ENCODE data around the gene MT1X. TPM values are rescaled to one million over a fixed set of nuclear protein-coding genes. Genes with fewer than 3 reads are reported as not detected.

MT1X gene
- total and polyA plus RNA-seq, 8 donors, result 14.5 to 126 (median 16.7) TPM

- peak overlapping the region in 1 of 2 donors; percentile 6 for H3K4me3 ChIP-seq
- intact Hi-C loops (cut with DNase I), result no loop called here
- H3K4me1 ChIP-seq, result peaks cover 0 to 31% of the 10 kb centered on the region in 2 donors
- no peak overlapping the region for H3K27ac ChIP-seq
- H3K9me3 ChIP-seq, result no peaks in the 10 kb centered on the region
- no peak for ATAC-seq
- peaks cover 35 to 93% of the 10 kb centered on the region in 2 donors for H3K27me3 ChIP-seq
- no peaks in the 10 kb centered on the region for H3K36me3 ChIP-seq
- TF ChIP-seq CTCF (IDR thresholded peaks at IDR 0.05), result no peak
- DNase-seq, result peak in 1 of 4 donors; percentile 49
These were observed 47.4 kb upstream of the MT1X start for GRCh38 chr16:56634715-56635440.

GRCh38 chr16:56635441-56635967 is 46.8 kb upstream of the MT1X start:
- TF ChIP-seq CTCF (IDR thresholded peaks at IDR 0.05), result no peak
- Histone ChIP-seq H3K9me3 (no peaks in the 10 kb centered on the region), H3K36me3 (no peaks in the 10 kb centered on the region), H3K4me3 (peak overlapping the region in 1 of 2 donors; percentile 6), H3K4me1 (peaks cover 0 to 31% of the 10 kb centered on the region in 2 donors), H3K27me3 (peaks cover 35 to 100% of the 10 kb centered on the region in 2 donors), H3K27ac (no peak overlapping the region)
- intact Hi-C loops (cut with DNase I), result no loop called here
- peak in 1 of 4 donors; percentile 65 for DNase-seq
- ATAC-seq, result no peak

- no peaks in the 10 kb centered on the region for H3K9me3 ChIP-seq
- H3K27me3 ChIP-seq, result peaks cover 35 to 98% of the 10 kb centered on the region in 2 donors
- DNase-seq, result no peak
- H3K36me3 ChIP-seq, result no peaks in the 10 kb centered on the region
- H3K27ac ChIP-seq, result no peak overlapping the region
- H3K4me3 ChIP-seq, result no peak overlapping the region
- no peak for ATAC-seq
- no peak for TF ChIP-seq CTCF (IDR thresholded peaks at IDR 0.05)
- H3K4me1 ChIP-seq, result peaks cover 0 to 31% of the 10 kb centered on the region in 2 donors
- intact Hi-C loops (cut with DNase I), result no loop called here
These were observed 45.5 kb upstream of the MT1X start for GRCh38 chr16:56636616-56637413.

- Histone ChIP-seq H3K36me3 (no peaks in the 10 kb centered on the region), H3K27ac (peak within 1 kb of the TSS; percentile 26 to 58), H3K9me3 (no peaks in the 10 kb centered on the region), H3K27me3 (peaks cover 26 to 96% of the 10 kb centered on the region in 2 donors), H3K4me3 (peak within 1 kb of the TSS; percentile 34 to 41), H3K4me1 (peaks cover 0 to 32% of the 10 kb centered on the region in 2 donors)
- DNase-seq, result peak; percentile 36 to 89 (median 63)
- intact Hi-C loops (cut with DNase I), result no loop called here
- peak; percentile 89 for ATAC-seq
- no peak for TF ChIP-seq CTCF (IDR thresholded peaks at IDR 0.05)
These were observed 44.2 kb upstream of the MT1X start, which contains the start of gene MT1A for GRCh38 chr16:56637814-56638750. TSS of gene MT1A (plus strand) at chr16:56638666. CDS start at chr16:56638739, 73 bp downstream.

All from left lung (tissue), 10 donors.